HepG2 (cell line): Measurements from ENCODE around the gene TMEM95.

Experiments
- DNMT3B ChIP-seq: conservative IDR thresholded peaks from 2 replicates; pipeline ENCODE4 v1.6.1; 2016; ENCODE audit warnings: missing biosample characterization, control low read depth
- GABPA ChIP-seq, 2 experiments: IDR thresholded peaks; 2 replicates each; pipeline ENCODE4 v1.6.1; 2011 to 2016; ENCODE audit warnings: low read depth in 2 of 2, low read length in 1 of 2, missing biosample characterization in 1 of 2, missing genetic modification characterization in 1 of 2
- HOXA5 ChIP-seq: sonication (generic); formaldehyde crosslinking; IDR thresholded peaks from 2 replicates; pipeline ENCODE4 v1.4.0; 2020; ENCODE audit warnings: missing genetic modification reagents
- HOXA7 ChIP-seq: sonication (generic); formaldehyde crosslinking; IDR thresholded peaks from 2 replicates; pipeline ENCODE4 v1.8.1; 2022; ENCODE audit warnings: mild to moderate bottlenecking, missing genetic modification reagents, moderate library complexity
- MYC ChIP-seq: sonication (generic); formaldehyde crosslinking; IDR thresholded peaks from 2 replicates; pipeline ENCODE4 v1.9.0; 2021; ENCODE audit warnings: missing genetic modification reagents, borderline replicate concordance
- SIN3A ChIP-seq: IDR thresholded peaks from 2 replicates; pipeline ENCODE4 v1.6.1; 2011; ENCODE audit warnings: low read depth, mild to moderate bottlenecking, control low read depth, low read length, borderline replicate concordance
- SRF ChIP-seq: IDR thresholded peaks from 2 replicates; pipeline ENCODE4 v1.6.1; 2011; ENCODE audit warnings: mild to moderate bottlenecking, low read depth, low read length, moderate library complexity
- TF ChIP-seq, protein P1 (sequence below), 2 experiments: fragments of 450-650 bp in 1 of 2; sonication (generic) in 1 of 2; formaldehyde crosslinking in 1 of 2; IDR thresholded peaks; 2 replicates each; pipeline versions ENCODE4 v1.6.1 to v1.8.0; 2016 to 2022; ENCODE audit warnings: antibody characterized with exemption in 1 of 2, mild to moderate bottlenecking in 1 of 2, missing genetic modification reagents in 1 of 2
- TF ChIP-seq, protein P2 (sequence below): IDR thresholded peaks from 2 replicates; pipeline ENCODE4 v1.6.1; 2012; ENCODE audit warnings: inconsistent platforms

- TF ChIP-seq DNMT3B: no peak
- no peak for TF ChIP-seq MYC (CRISPR knock-in tag)
- TF ChIP-seq, protein P1, sequence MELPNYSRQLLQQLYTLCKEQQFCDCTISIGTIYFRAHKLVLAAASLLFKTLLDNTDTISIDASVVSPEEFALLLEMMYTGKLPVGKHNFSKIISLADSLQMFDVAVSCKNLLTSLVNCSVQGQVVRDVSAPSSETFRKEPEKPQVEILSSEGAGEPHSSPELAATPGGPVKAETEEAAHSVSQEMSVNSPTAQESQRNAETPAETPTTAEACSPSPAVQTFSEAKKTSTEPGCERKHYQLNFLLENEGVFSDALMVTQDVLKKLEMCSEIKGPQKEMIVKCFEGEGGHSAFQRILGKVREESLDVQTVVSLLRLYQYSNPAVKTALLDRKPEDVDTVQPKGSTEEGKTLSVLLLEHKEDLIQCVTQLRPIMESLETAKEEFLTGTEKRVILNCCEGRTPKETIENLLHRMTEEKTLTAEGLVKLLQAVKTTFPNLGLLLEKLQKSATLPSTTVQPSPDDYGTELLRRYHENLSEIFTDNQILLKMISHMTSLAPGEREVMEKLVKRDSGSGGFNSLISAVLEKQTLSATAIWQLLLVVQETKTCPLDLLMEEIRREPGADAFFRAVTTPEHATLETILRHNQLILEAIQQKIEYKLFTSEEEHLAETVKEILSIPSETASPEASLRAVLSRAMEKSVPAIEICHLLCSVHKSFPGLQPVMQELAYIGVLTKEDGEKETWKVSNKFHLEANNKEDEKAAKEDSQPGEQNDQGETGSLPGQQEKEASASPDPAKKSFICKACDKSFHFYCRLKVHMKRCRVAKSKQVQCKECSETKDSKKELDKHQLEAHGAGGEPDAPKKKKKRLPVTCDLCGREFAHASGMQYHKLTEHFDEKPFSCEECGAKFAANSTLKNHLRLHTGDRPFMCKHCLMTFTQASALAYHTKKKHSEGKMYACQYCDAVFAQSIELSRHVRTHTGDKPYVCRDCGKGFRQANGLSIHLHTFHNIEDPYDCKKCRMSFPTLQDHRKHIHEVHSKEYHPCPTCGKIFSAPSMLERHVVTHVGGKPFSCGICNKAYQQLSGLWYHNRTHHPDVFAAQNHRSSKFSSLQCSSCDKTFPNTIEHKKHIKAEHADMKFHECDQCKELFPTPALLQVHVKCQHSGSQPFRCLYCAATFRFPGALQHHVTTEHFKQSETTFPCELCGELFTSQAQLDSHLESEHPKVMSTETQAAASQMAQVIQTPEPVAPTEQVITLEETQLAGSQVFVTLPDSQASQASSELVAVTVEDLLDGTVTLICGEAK (IDR thresholded peaks at IDR 0.05): no peak
- TF ChIP-seq, protein P1 (CRISPR knock-in tag; IDR thresholded peaks at IDR 0.05): no peak
- TF ChIP-seq HOXA7 (CRISPR knock-in tag): no peak
- no peak for TF ChIP-seq SIN3A
- TF ChIP-seq, protein P2, sequence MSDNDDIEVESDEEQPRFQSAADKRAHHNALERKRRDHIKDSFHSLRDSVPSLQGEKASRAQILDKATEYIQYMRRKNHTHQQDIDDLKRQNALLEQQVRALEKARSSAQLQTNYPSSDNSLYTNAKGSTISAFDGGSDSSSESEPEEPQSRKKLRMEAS: no peak
- no peak for TF ChIP-seq SRF
- TF ChIP-seq GABPA (IDR thresholded peaks at IDR 0.05; ENCODE audit: low read depth, low read length): no peak
- TF ChIP-seq GABPA (CRISPR knock-in tag; IDR thresholded peaks at IDR 0.05; ENCODE audit: low read depth): no peak
- no peak for TF ChIP-seq HOXA5 (CRISPR knock-in tag)
Measured at GRCh38 chr17:7370853-7371252, 15.9 kb downstream of the TMEM95 start.
